Measurements from ENCODE around the gene BLOC1S3. TPM values are rescaled to one million over a fixed set of nuclear protein-coding genes. Genes with fewer than 3 reads are reported as not detected.

The BLOC1S3 gene
- total RNA-seq, 1 donor from 2014 or later: 22.7 TPM

DNA sequence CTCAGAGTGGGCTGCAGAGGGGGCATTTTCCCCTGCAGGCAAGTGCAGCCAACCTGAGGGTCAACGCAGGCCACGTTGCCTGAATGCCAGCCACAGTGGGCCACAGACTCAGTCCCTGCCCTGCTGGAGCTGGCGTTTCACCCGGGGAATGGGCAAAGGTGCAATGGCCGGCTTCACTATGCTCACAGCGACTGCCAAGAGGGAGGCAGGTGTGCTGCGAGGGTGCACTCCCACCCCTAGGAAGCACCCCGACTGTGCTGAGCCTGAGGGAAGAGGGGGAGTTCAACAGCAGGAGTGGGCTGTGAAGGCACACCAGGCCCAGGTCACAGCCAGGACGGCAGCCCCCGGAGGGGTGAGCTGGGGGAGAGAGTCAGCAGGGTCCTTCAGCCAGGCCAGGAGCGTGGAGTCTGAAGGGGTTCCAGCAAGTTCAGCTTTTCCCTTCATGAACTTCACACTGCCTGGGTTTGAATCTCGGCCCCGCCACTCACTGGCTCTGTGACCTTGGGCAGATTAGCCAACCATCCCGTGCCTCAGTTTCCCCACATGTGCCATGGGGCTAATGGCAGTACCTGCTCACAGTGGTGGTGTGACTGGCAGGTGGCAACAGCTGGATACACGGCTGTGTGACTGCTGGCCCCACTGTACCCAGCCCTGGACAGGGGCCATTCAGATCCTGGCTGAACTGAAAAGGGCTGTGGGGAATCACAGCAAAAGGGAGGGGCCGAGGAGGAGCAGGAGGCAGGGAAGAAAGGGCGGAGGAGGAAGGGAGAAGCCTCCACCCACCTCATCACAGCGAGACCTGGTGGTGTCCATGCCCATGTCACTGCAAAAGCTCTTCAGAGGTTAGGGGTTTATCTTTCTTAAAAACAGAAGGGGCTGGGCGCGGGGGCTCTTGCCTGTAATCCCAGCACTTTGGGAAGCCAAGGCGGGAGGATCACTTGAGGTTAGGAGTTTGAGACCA is 8.2 kb upstream of the BLOC1S3 start:
- TF ChIP-seq, protein P1, sequence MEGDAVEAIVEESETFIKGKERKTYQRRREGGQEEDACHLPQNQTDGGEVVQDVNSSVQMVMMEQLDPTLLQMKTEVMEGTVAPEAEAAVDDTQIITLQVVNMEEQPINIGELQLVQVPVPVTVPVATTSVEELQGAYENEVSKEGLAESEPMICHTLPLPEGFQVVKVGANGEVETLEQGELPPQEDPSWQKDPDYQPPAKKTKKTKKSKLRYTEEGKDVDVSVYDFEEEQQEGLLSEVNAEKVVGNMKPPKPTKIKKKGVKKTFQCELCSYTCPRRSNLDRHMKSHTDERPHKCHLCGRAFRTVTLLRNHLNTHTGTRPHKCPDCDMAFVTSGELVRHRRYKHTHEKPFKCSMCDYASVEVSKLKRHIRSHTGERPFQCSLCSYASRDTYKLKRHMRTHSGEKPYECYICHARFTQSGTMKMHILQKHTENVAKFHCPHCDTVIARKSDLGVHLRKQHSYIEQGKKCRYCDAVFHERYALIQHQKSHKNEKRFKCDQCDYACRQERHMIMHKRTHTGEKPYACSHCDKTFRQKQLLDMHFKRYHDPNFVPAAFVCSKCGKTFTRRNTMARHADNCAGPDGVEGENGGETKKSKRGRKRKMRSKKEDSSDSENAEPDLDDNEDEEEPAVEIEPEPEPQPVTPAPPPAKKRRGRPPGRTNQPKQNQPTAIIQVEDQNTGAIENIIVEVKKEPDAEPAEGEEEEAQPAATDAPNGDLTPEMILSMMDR (IDR thresholded peaks at IDR 0.05; ENCODE audit: unreplicated experiment): no peak
- Mint-ChIP-seq H3K4me1 (ENCODE audit: unreplicated experiment) (peaks cover 60% of the 10 kb centered on the region), H3K27ac (ENCODE audit: unreplicated experiment) (peak overlapping the region; percentile 99), H3K36me3 (ENCODE audit: low read depth, unreplicated experiment) (peaks cover 10% of the 10 kb centered on the region), H3K4me3 (ENCODE audit: unreplicated experiment) (peak overlapping the region; percentile 69), H3K9me3 (ENCODE audit: unreplicated experiment) (no peaks in the 10 kb centered on the region), H3K27me3 (ENCODE audit: unreplicated experiment) (peaks cover 12% of the 10 kb centered on the region)
- no peak for DNase-seq (ENCODE audit: low spot score)

DNA sequence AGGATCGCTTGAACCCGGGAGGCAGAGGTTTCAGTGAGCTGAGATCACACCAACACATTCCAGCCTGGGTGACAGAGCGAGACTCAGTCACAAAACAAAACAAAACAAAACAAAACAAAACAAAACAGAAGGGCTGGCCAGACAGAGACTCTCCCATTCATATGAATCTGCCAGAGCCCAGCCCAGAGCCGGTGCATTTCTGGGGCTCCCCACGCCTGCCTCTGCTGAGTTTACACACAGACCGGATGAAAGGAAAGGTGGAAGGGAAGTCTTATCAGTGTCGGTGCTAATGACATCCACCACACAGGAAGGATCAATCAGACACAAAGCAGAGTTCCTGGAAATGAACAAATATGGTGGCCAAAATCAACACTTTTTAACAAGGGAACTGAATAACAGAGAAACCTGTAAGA is 7.4 kb upstream of the BLOC1S3 start:
- DNase-seq (ENCODE audit: low spot score): peak; percentile 59
- peak overlapping the region; percentile 99 for H3K27ac Mint-ChIP-seq (ENCODE audit: unreplicated experiment)
- TF ChIP-seq, protein P1 (IDR thresholded peaks at IDR 0.05; ENCODE audit: unreplicated experiment): no peak
- peaks cover 11% of the 10 kb centered on the region for H3K27me3 Mint-ChIP-seq (ENCODE audit: unreplicated experiment)
- H3K36me3 Mint-ChIP-seq (ENCODE audit: low read depth, unreplicated experiment): peaks cover 12% of the 10 kb centered on the region
- peaks cover 64% of the 10 kb centered on the region for H3K4me1 Mint-ChIP-seq (ENCODE audit: unreplicated experiment)
- H3K4me3 Mint-ChIP-seq (ENCODE audit: unreplicated experiment): peak overlapping the region; percentile 69
- H3K9me3 Mint-ChIP-seq (ENCODE audit: unreplicated experiment): no peaks in the 10 kb centered on the region

DNA sequence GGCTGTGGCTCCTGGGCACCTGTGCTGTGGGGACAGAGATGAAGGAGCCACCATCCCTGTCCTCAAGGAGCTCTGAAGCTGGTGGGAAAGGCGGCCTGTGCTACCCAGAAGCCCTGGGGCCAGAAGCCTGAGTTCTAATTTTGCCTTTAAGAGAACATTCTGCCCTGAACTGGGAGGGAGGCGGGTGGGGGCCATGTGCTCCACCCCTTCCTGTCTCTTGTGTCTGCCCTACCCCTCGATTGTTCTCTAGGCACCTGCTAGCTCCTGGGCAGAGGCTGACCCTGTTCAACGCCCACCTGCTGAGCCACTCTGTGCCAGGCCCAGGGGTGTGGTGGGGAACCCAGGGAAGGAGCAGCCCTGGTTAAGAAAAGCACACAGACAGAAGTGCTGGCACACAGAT is 6.4 kb upstream of the BLOC1S3 start:
- no peak for DNase-seq (ENCODE audit: low spot score)
- H3K36me3 Mint-ChIP-seq (ENCODE audit: low read depth, unreplicated experiment): peaks cover 9% of the 10 kb centered on the region
- peaks cover 7% of the 10 kb centered on the region for H3K27me3 Mint-ChIP-seq (ENCODE audit: unreplicated experiment)
- H3K4me1 Mint-ChIP-seq (ENCODE audit: unreplicated experiment): peaks cover 58% of the 10 kb centered on the region
- no peaks in the 10 kb centered on the region for H3K9me3 Mint-ChIP-seq (ENCODE audit: unreplicated experiment)
- TF ChIP-seq, protein P1 (IDR thresholded peaks at IDR 0.05; ENCODE audit: unreplicated experiment): no peak
- peak overlapping the region; percentile 87 for H3K27ac Mint-ChIP-seq (ENCODE audit: unreplicated experiment)
- no peak overlapping the region for H3K4me3 Mint-ChIP-seq (ENCODE audit: unreplicated experiment)

DNA sequence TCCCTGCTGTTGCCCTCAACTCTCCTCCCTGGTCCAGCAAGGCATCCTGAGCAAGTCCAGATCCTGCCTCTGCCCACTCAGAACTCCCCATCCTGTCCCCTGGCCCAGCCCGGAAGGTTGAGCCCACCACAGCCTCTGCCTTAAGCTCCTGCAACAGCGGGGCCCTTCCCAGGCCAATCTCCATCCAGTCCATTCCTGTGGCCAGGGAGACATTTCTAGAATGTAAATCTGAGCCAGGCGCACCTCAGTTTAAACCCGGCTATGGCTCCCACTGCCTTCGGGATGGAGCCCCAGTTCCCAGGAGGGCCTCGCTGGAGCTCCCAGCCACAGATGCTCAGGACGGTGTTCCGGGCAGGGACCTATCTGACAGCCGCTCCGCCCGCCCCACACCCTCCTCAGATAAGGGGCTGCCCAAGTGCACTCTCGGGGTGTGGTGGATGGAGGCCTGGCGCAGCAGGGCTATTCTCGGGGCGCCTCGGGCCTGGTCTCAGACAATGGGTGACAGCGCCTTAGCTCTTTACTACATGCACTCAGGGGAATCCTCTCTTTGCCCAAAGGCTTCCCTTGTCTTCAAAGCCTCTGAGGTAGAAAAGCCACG is 5.9 kb upstream of the BLOC1S3 start:
- TF ChIP-seq, protein P1 (IDR thresholded peaks at IDR 0.05; ENCODE audit: unreplicated experiment): no peak
- Mint-ChIP-seq H3K9me3 (ENCODE audit: unreplicated experiment) (no peaks in the 10 kb centered on the region), H3K27ac (ENCODE audit: unreplicated experiment) (peak overlapping the region; percentile 87), H3K27me3 (ENCODE audit: unreplicated experiment) (peaks cover 6% of the 10 kb centered on the region), H3K4me1 (ENCODE audit: unreplicated experiment) (peaks cover 61% of the 10 kb centered on the region), H3K36me3 (ENCODE audit: low read depth, unreplicated experiment) (peaks cover 8% of the 10 kb centered on the region), H3K4me3 (ENCODE audit: unreplicated experiment) (no peak overlapping the region)
- no peak for DNase-seq (ENCODE audit: low spot score)

DNA sequence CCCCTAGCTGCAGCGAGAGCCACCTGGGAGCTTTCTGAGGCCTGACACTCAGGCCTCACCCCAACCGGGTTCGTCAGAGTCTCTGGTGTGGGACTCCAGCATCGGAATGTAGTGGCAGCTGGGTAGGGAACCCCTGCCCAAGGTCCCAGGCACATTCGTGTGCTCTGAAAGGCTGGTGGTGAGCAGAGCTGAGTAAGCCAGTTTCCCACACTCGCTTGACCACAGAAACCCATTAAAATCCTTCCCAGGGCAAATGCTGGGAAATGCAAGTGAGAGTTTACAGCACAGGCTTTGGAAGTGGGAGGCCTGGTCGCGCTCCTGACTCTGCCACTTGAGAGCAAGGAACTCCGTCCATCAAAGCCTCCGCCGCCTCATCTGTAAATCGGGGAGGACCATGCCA is 4.8 kb upstream of the BLOC1S3 start:
- peak overlapping the region; percentile 74 for H3K27ac Mint-ChIP-seq (ENCODE audit: unreplicated experiment)

More for the DNA sequence above, 4.8 kb upstream of the BLOC1S3 start:
- no peak for DNase-seq (ENCODE audit: low spot score)
- TF ChIP-seq, protein P1 (IDR thresholded peaks at IDR 0.05; ENCODE audit: unreplicated experiment): no peak
- Mint-ChIP-seq H3K4me1 (ENCODE audit: unreplicated experiment) (peaks cover 61% of the 10 kb centered on the region), H3K4me3 (ENCODE audit: unreplicated experiment) (no peak overlapping the region), H3K9me3 (ENCODE audit: unreplicated experiment) (no peaks in the 10 kb centered on the region), H3K27me3 (ENCODE audit: unreplicated experiment) (peaks cover 10% of the 10 kb centered on the region), H3K36me3 (ENCODE audit: low read depth, unreplicated experiment) (peaks cover 12% of the 10 kb centered on the region)

All from endothelial cell (in vitro differentiated cells).